ENCODE measurements around the gene NT5C.
A peak's percentile ranks its signal among the peaks of the same experiment; 100 is the strongest.

GRCh38 chr17:75109407-75110233 lies 21.9 kb downstream of the NT5C start, which contains the start of gene ARMC7:
- TF ChIP-seq CTCF (IDR thresholded peaks at IDR 0.05) (peak in 1 of 6 experiments; percentile 12), POLR2A (IDR thresholded peaks at IDR 0.05) (peak in 2 of 4 donors; percentile 75 to 79)
